Spleen (tissue), 7 donors: Measurements from ENCODE around the gene MRPL55.

Source experiments
- CTCF ChIP-seq, 11 experiments: fragments of 200-600 bp in 7 of 11; fragments of 450-650 bp in 4 of 11; sonication (generic) in 4 of 11; IDR thresholded peaks in 8 of 11; conservative IDR thresholded peaks in 3 of 11; 1 replicate in 7 of 11; 2 replicates in 4 of 11; pipeline versions ENCODE4 v1.4.0 to v1.8.0; 2016 to 2021; ENCODE audit warnings: antibody characterized with exemption in 11 of 11, inconsistent platforms in 4 of 11, mild to moderate bottlenecking in 1 of 11
- POLR2A ChIP-seq, 3 donors: fragments of 450-650 bp; IDR thresholded peaks; one replicate each; pipeline ENCODE4 v1.5.1; 2017; ENCODE audit warnings: antibody characterized with exemption in 3 of 3, mild to moderate bottlenecking in 1 of 3
- POLR2AphosphoS5 ChIP-seq, 3 donors: sonication (generic); formaldehyde crosslinking; IDR thresholded peaks; one replicate each; pipeline ENCODE4 v1.5.1; 2017; ENCODE audit warnings: antibody characterized with exemption in 3 of 3
- donor health status: DM: no; HTN: no; CAD: no; lungs with moderate emphysema.
- donor health status: DM: no; HTN: no; CAD: no.
- donor health status: DM: no; HTN: no; CAD: no.

- TF ChIP-seq CTCF (IDR thresholded peaks at IDR 0.05 in 8 of 11, conservative IDR thresholded peaks at IDR 0.05 in 3 of 11) (no peak), POLR2AphosphoS5 (IDR thresholded peaks at IDR 0.05) (peak in 1 of 3 donors; percentile 14), POLR2A (IDR thresholded peaks at IDR 0.05) (no peak)
Observed at GRCh38 chr1:228144193-228144992, 35.3 kb upstream of the MRPL55 start.
